Measurements from ENCODE around the gene BAHD1. TPM values are rescaled to one million over a fixed set of nuclear protein-coding genes. Genes with fewer than 3 reads are reported as not detected.

BAHD1 gene
- total RNA-seq, 1 donor from 2014 or later = 29.8 TPM

DNA sequence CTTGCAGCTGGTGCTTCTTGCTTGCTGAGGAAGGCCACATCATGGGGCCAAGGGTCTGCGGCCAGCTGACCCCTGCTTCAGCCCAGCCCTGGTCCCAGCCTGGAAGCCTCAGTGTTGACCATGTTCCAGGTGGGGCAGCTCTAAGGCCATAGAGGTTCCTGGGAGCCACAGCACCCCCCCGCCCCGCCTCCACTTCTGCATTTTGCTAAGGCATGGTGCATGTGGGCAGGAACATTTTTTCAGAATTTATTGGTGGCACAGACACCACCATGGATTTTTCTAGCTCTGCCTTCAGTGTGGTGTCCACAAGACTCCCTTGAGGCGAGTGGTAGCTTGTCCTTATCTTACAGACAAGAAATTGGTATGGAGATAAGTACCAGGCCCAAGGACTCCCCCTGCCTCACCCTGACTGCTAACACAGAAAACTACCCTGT lies 28.2 kb downstream of the BAHD1 start:
- DNase-seq = peak; percentile 70
- H3K27me3 ChIP-seq = no peaks in the 10 kb centered on the region
- H3K9me3 ChIP-seq = no peaks in the 10 kb centered on the region
- H3K4me1 ChIP-seq = peaks cover 11% of the 10 kb centered on the region
- no peak overlapping the region for H3K4me3 ChIP-seq
- no peak overlapping the region for H3K27ac ChIP-seq
- TF ChIP-seq, protein P1, sequence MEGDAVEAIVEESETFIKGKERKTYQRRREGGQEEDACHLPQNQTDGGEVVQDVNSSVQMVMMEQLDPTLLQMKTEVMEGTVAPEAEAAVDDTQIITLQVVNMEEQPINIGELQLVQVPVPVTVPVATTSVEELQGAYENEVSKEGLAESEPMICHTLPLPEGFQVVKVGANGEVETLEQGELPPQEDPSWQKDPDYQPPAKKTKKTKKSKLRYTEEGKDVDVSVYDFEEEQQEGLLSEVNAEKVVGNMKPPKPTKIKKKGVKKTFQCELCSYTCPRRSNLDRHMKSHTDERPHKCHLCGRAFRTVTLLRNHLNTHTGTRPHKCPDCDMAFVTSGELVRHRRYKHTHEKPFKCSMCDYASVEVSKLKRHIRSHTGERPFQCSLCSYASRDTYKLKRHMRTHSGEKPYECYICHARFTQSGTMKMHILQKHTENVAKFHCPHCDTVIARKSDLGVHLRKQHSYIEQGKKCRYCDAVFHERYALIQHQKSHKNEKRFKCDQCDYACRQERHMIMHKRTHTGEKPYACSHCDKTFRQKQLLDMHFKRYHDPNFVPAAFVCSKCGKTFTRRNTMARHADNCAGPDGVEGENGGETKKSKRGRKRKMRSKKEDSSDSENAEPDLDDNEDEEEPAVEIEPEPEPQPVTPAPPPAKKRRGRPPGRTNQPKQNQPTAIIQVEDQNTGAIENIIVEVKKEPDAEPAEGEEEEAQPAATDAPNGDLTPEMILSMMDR (IDR thresholded peaks at IDR 0.05) = no peak
- no peak for ATAC-seq
- H3K36me3 ChIP-seq = peaks cover 26% of the 10 kb centered on the region
- intact Hi-C loops (cut with DNase I) = no loop called here

DNA sequence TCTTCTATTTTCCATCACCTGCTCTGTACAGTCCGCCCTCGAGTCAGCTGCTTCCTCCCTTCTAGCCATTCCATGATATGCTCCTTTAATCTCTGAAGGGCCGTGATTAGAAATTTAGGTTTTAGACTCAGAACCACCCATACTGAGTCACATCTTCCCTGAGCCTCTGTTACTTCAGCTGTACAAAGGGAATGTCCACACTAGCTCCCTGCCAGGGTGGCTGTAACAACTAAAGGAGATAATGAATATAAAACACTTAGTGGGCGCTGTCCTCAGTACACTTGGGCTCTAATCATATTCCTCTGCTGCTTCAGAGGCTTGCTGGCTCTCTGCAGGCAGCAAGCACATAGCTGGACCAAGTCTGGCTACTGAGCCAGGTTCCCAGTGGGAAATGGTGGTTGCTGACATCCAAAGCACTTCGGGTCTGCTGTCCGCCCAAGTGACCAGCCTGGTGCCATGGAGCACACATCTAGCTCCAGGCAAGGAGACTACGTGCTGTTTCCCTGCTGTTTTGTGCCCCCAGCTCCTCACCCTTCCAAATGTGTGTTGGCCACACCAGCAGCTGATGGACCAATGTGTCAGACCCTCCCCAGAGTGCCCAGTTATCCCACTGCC lies 29.1 kb downstream of the BAHD1 start:
- intact Hi-C loops (cut with DNase I) = no loop called here
- DNase-seq = peak; percentile 51
- TF ChIP-seq, protein P1 (IDR thresholded peaks at IDR 0.05) = no peak
- Histone ChIP-seq H3K27me3 (no peaks in the 10 kb centered on the region), H3K4me1 (peaks cover 11% of the 10 kb centered on the region), H3K9me3 (no peaks in the 10 kb centered on the region), H3K36me3 (peaks cover 17% of the 10 kb centered on the region), H3K27ac (peak overlapping the region; percentile 91), H3K4me3 (peak overlapping the region; percentile 86)
- ATAC-seq = no peak

DNA sequence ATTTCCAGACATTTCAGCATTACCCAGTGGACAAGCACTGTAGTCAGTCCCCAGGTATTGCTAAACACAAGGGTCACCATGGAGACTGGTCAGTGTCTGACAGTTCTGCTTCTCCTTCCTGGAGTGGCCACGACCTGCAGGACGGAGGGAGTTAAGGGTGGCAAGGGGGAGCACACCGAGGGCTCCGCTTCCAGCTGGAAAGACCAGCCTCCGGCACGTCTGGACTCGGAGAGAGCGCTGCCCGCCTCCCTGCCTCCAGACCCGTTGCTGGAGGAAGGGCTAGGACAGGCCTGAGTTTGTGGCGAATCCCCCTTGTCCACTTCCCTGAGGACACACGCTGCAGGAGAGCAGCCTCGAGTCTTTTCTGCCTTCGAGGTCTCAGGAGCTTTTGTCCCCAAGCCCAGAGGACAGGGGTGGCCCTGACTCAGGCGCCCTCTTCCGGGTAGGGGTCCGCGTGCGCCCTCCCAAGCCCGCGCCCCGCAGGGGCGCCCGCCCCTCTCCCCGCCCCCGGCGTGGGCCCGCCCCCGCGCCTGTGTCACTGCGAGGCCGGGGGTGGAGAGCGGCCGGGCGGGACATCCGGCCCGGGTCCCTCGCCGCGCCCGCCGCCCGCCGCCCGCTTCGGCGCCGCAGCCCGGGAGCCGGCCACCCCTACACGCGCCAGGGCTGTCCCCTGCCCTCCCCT lies 29.8 kb downstream of the BAHD1 start, which contains the start of gene CHST14:
Gene CHST14 (plus strand): TSS at position 562 of the 682 bp plus-strand sequence. CDS start 230 bp downstream, outside the sequence.
- Histone ChIP-seq H3K27ac (peak within 1 kb of the TSS; percentile 91), H3K27me3 (no peaks in the 10 kb centered on the region), H3K4me3 (peak within 1 kb of the TSS; percentile 86), H3K4me1 (peaks cover 11% of the 10 kb centered on the region), H3K36me3 (peaks cover 10% of the 10 kb centered on the region), H3K9me3 (no peaks in the 10 kb centered on the region)
- intact Hi-C loops (cut with DNase I) = no loop called here
- ATAC-seq (peak; percentile 84), DNase-seq (peak; percentile 82)
- TF ChIP-seq, protein P1 (IDR thresholded peaks at IDR 0.05) = no peak

DNA sequence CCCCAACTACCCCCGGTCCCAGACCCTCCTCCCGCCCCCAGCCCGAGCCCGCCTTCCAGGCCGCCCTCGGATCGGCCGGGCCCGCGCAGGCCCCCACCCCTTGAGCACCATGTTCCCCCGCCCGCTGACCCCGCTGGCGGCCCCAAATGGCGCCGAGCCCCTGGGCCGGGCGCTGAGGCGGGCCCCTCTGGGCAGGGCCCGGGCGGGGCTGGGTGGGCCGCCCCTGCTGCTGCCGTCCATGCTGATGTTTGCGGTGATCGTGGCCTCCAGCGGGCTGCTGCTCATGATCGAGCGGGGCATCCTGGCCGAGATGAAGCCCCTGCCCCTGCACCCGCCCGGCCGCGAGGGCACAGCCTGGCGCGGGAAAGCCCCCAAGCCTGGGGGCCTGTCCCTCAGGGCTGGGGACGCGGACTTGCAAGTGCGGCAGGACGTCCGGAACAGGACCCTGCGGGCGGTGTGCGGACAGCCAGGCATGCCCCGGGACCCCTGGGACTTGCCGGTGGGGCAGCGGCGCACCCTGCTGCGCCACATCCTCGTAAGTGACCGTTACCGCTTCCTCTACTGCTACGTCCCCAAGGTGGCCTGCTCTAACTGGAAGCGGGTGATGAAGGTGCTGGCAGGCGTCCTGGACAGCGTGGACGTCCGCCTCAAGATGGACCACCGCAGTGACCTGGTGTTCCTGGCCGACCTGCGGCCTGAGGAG lies 30.5 kb downstream of the BAHD1 start:
- TF ChIP-seq, protein P1 (IDR thresholded peaks at IDR 0.05) = no peak
- peak; percentile 70 for DNase-seq
- intact Hi-C loops (cut with DNase I) = no loop called here
- H3K27ac ChIP-seq = peak overlapping the region; percentile 91
- peaks cover 3% of the 10 kb centered on the region for H3K36me3 ChIP-seq
- H3K4me1 ChIP-seq = peaks cover 10% of the 10 kb centered on the region
- no peaks in the 10 kb centered on the region for H3K27me3 ChIP-seq
- peak overlapping the region; percentile 86 for H3K4me3 ChIP-seq
- ATAC-seq = peak; percentile 43
- no peaks in the 10 kb centered on the region for H3K9me3 ChIP-seq

DNA sequence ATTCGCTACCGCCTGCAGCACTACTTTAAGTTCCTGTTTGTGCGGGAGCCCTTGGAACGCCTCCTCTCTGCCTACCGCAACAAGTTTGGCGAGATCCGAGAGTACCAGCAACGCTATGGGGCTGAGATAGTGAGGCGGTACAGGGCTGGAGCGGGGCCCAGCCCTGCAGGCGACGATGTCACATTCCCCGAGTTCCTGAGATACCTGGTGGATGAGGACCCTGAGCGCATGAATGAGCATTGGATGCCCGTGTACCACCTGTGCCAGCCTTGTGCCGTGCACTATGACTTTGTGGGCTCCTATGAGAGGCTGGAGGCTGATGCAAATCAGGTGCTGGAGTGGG lies 31.0 kb downstream of the BAHD1 start:
- TF ChIP-seq, protein P1 (IDR thresholded peaks at IDR 0.05) = no peak
- Histone ChIP-seq H3K36me3 (no peaks in the 10 kb centered on the region), H3K27me3 (no peaks in the 10 kb centered on the region), H3K9me3 (no peaks in the 10 kb centered on the region), H3K4me3 (peak overlapping the region; percentile 86), H3K27ac (peak overlapping the region; percentile 91), H3K4me1 (peaks cover 8% of the 10 kb centered on the region)
- intact Hi-C loops (cut with DNase I) = no loop called here
- ATAC-seq (peak; percentile 61), DNase-seq (peak; percentile 70)
